Sigmoid colon (tissue), 7 donors: ENCODE data around the gene EPRS1. TPM values are rescaled to one million over a fixed set of nuclear protein-coding genes. Genes with fewer than 3 reads are reported as not detected.

Source experiments
- DNase-seq: peaks from one replicate; pipeline ENCODE4 v3.0.0-alpha.2; 2019
- H3K27ac ChIP-seq, 4 donors: fragments of 200-600 bp; sonication (generic); one replicate each; pipeline ENCODE4 v1.5.1; 2016 to 2019; ENCODE audit warnings: mild to moderate bottlenecking in 1 of 4
- H3K27me3 ChIP-seq, 3 donors: fragments of 200-600 bp; sonication (generic); one replicate each; pipeline ENCODE4 v1.5.1; 2019; ENCODE audit warnings: mild to moderate bottlenecking in 1 of 3
- H3K36me3 ChIP-seq, 4 donors: fragments of 200-600 bp; sonication (generic); one replicate each; pipeline ENCODE4 v1.5.1; 2016 to 2019
- H3K4me1 ChIP-seq, 4 donors: fragments of 200-600 bp; sonication (generic); one replicate each; pipeline ENCODE4 v1.5.1; 2017 to 2019
- H3K4me3 ChIP-seq, 4 donors: fragments of 200-600 bp; sonication (generic); one replicate each; pipeline ENCODE4 v1.5.1; 2017 to 2019; ENCODE audit warnings: mild to moderate bottlenecking in 2 of 4, moderate library complexity in 1 of 4
- H3K9me3 ChIP-seq, 4 donors: fragments of 200-600 bp in 3 of 4; sonication (generic) in 3 of 4; one replicate each; pipeline versions ENCODE4 v1.5.1 to v1.6.1; 2013 to 2019
- CTCF ChIP-seq, 4 experiments: fragments of 450-650 bp in 3 of 4; fragments of 200-600 bp in 1 of 4; IDR thresholded peaks; one replicate each; pipeline ENCODE4 v1.5.1; 2016 to 2019; ENCODE audit warnings: antibody characterized with exemption in 4 of 4, mild to moderate bottlenecking in 3 of 4, moderate library complexity in 2 of 4
- EP300 ChIP-seq, 4 donors: sonication (generic); formaldehyde crosslinking; IDR thresholded peaks; one replicate each; pipeline ENCODE4 v1.6.1; 2017; ENCODE audit warnings: antibody characterized with exemption in 4 of 4
- POLR2A ChIP-seq, 2 donors: fragments of 450-650 bp; IDR thresholded peaks; one replicate each; pipeline ENCODE4 v1.6.1; 2016; ENCODE audit warnings: antibody characterized with exemption in 2 of 2, mild to moderate bottlenecking in 2 of 2, moderate library complexity in 2 of 2
- POLR2AphosphoS5 ChIP-seq, 4 donors: sonication (generic); formaldehyde crosslinking; IDR thresholded peaks; one replicate each; pipeline ENCODE4 v1.6.1; 2017; ENCODE audit warnings: antibody characterized with exemption in 4 of 4
- WGBS, 2 donors: extraction: QIAGEN DNeasy Blood & Tissue Kit; methylation state at CpG; one replicate each; pipeline ENCODE4 v1.1.7; 2013; 5-methylcytosine and 5-hydroxymethylcytosine counted together
- intact Hi-C: fragments of 100-400 bp; cut with DNase I; formaldehyde crosslinking; loops from one replicate; pipeline ENCODE4 v1.15.1; 2023
- polyA plus RNA-seq, 3 donors: library from polyadenylated mRNA; stranded (reverse); fragments of 200-250 nt; gene quantifications; one replicate each; pipeline ENCODE4 v1.2.3, GENCODE V29; 2013
- total RNA-seq, 4 donors: library from RNA; depleted of rRNA; stranded (reverse); fragments of >200 nt; gene quantifications; one replicate each; pipeline ENCODE4 v1.1.0, GENCODE V29; 2016
- donor health status: healthy with polysubstance abuse.
- donor health status: Bipolar disorder and iron deficiency.
- donor health status: healthy.

Gene EPRS1
- total and polyA plus RNA-seq, 7 donors, result 10.8 to 57.5 (median 47.8) TPM

- intact Hi-C loops, result no loop called here
- Histone ChIP-seq H3K36me3 (peaks cover 9 to 88% (median 36%) of the 10 kb centered on the region in 4 donors), H3K4me3 (no peak overlapping the region), H3K4me1 (peaks cover 0 to 6% (median 0%) of the 10 kb centered on the region in 4 donors), H3K9me3 (no peaks in the 10 kb centered on the region), H3K27ac (no peak overlapping the region), H3K27me3 (no peaks in the 10 kb centered on the region)
- 80 to 95% methylated on average over 3 of the region's 3 CpGs for WGBS, 2 donors
- TF ChIP-seq EP300 (IDR thresholded peaks at IDR 0.05) (no peak), POLR2A (IDR thresholded peaks at IDR 0.05) (no peak), CTCF (IDR thresholded peaks at IDR 0.05) (no peak)
- no peak for DNase-seq
Observed at GRCh38 chr1:220007438-220007837, 38.9 kb downstream of the EPRS1 start.

DNA sequence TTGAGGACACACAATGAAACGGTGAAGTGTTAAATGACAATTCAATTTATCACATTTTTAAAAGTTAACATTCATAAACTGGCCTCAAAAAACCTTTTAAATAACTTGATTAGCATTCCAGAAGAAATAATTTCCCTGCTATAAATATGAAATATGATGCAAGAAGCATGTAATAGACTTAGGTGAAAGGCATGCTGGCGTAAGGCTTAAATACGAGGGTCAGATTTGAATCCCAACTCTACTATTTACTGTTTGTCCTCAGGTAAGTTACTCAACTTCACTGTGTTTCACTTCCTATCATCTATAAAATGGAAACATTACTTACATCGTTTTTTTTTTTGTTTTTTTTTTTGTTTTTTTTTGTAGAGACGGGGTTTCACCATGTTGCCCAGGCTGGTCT is 40.8 kb downstream of the EPRS1 start:
- Histone ChIP-seq H3K4me1 (no peaks in the 10 kb centered on the region), H3K36me3 (peaks cover 9 to 100% (median 43%) of the 10 kb centered on the region in 4 donors), H3K27me3 (no peaks in the 10 kb centered on the region), H3K4me3 (no peak overlapping the region), H3K27ac (no peak overlapping the region), H3K9me3 (no peaks in the 10 kb centered on the region)
- intact Hi-C loops, result no loop called here
- 85 to 92% methylated on average over 5 of the region's 5 CpGs for WGBS, 2 donors
- no peak for DNase-seq
- no peak for TF ChIP-seq POLR2A (IDR thresholded peaks at IDR 0.05)

DNA sequence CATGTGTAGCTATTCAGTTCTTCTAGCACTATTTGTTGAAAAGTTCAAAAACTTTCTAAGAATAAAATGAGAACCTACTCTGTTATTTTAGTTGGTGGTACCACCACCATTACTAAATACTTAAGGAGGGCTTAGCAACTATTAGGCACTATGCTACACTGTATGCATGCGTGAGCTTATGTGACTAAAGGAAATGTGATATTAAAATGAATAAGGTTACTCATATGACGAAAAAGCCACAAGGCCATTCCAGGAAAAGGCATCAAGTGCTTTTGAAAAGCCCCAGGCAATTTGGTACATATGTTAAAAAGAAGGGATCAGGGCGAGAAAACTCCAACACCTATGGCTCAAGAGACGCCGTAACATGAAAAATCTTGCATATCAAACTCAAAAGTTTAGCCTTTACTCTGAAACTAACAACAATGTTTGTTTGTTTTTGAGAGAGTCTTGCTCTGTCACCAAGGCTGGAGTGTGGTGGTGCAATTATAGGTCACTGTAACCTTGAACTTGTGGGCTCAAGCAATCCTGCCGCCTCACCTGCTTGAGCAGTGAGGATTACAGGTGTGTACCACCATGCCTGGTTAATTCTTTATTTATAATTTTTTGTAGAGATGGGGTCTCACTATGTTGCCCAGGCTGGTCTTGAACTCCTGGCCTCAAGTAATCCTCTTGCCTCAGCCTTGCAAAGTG is 42.5 kb downstream of the EPRS1 start:
- 94% methylated on average over 6 of the region's 6 CpGs for WGBS, 2 donors
- TF ChIP-seq EP300 (IDR thresholded peaks at IDR 0.05) (no peak), CTCF (IDR thresholded peaks at IDR 0.05) (no peak), POLR2AphosphoS5 (IDR thresholded peaks at IDR 0.05) (no peak), POLR2A (IDR thresholded peaks at IDR 0.05) (no peak)

GRCh38 chr1:220003015-220003414 is 43.3 kb downstream of the EPRS1 start:
- Histone ChIP-seq H3K36me3 (peaks cover 5 to 100% (median 44%) of the 10 kb centered on the region in 4 donors), H3K27me3 (no peaks in the 10 kb centered on the region), H3K4me1 (no peaks in the 10 kb centered on the region), H3K4me3 (no peak overlapping the region), H3K9me3 (no peaks in the 10 kb centered on the region), H3K27ac (no peak overlapping the region)
- TF ChIP-seq EP300 (IDR thresholded peaks at IDR 0.05), result no peak
- no peak for TF ChIP-seq POLR2AphosphoS5 (IDR thresholded peaks at IDR 0.05)
- TF ChIP-seq POLR2A (IDR thresholded peaks at IDR 0.05), result no peak
- no peak for TF ChIP-seq CTCF (IDR thresholded peaks at IDR 0.05)
- intact Hi-C loops, result no loop called here
- 94 to 96% methylated on average over 1 of the region's 1 CpG for WGBS, 2 donors
- no peak for DNase-seq

More for the DNA sequence above, 42.5 kb downstream of the EPRS1 start:
- Histone ChIP-seq H3K36me3 (peaks cover 5 to 100% (median 46%) of the 10 kb centered on the region in 4 donors), H3K9me3 (no peaks in the 10 kb centered on the region), H3K4me1 (no peaks in the 10 kb centered on the region), H3K27me3 (no peaks in the 10 kb centered on the region), H3K4me3 (no peak overlapping the region), H3K27ac (no peak overlapping the region)
- no peak for DNase-seq
- intact Hi-C loops, result no loop called here

DNA sequence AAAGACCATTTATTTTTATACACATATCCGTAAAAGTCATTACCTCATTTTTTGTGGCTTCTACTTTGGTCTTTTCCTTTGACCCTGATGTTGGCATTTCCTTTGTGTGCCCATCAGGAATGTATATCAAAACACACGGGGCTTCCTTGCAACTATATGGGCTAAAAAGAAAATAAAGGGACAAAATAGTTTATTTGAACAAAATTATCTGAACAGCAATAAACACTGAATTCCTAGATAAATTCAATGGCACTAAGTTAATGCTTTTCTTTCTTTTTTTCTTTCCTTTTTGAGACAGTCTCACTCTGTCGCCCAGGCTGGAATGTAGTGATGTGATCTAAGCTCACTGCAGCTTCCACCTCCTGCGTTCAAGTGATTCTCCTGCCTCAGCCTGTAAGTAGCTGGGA is 45.2 kb downstream of the EPRS1 start:
- intact Hi-C loops, result no loop called here
- Histone ChIP-seq H3K9me3 (no peaks in the 10 kb centered on the region), H3K27ac (no peak overlapping the region), H3K4me1 (no peaks in the 10 kb centered on the region), H3K4me3 (no peak overlapping the region), H3K27me3 (no peaks in the 10 kb centered on the region), H3K36me3 (peaks cover 4 to 98% (median 50%) of the 10 kb centered on the region in 4 donors)
- TF ChIP-seq CTCF (IDR thresholded peaks at IDR 0.05) (no peak), EP300 (IDR thresholded peaks at IDR 0.05) (no peak), POLR2AphosphoS5 (IDR thresholded peaks at IDR 0.05) (no peak), POLR2A (IDR thresholded peaks at IDR 0.05) (no peak)
- no peak for DNase-seq
- WGBS, 2 donors, result 93 to 95% methylated on average over 4 of the region's 4 CpGs
